PC-3 (cell line): ENCODE measurements around the gene DCP1B.

Experiments used
- CTCF ChIP-seq: fragments of 300-600 bp; sonication (generic); conservative IDR thresholded peaks from 2 replicates; pipeline ENCODE4 v1.5.1; 2017; ENCODE audit warnings: antibody characterized with exemption, low read depth, mild to moderate bottlenecking, low read length
- EZH2 ChIP-seq: fragments of 300-600 bp; sonication (generic); IDR thresholded peaks from one replicate; pipeline ENCODE4 v1.6.1; 2017; ENCODE audit warnings: antibody characterized with exemption, mild to moderate bottlenecking, low read length; ENCODE audit not compliant: unreplicated experiment
- EZH2phosphoT487 ChIP-seq: fragments of 300-600 bp; sonication (generic); IDR thresholded peaks from 2 replicates; pipeline ENCODE4 v1.6.1; 2018; ENCODE audit warnings: mild to moderate bottlenecking, antibody characterized with exemption, low read length, borderline replicate concordance

GRCh38 chr12:1922985-1923384 is 81.3 kb downstream of the DCP1B start:
- TF ChIP-seq CTCF (no peak), EZH2phosphoT487 (no peak), EZH2 (no peak)
